Right forelimb (tissue), 1 donor: Measurements from ENCODE around the gene LOXL3.

Experiments
- DNase-seq: peaks from one replicate; pipeline ENCODE4 v3.0.0-alpha.2; 2018

The LOXL3 gene, protein sequence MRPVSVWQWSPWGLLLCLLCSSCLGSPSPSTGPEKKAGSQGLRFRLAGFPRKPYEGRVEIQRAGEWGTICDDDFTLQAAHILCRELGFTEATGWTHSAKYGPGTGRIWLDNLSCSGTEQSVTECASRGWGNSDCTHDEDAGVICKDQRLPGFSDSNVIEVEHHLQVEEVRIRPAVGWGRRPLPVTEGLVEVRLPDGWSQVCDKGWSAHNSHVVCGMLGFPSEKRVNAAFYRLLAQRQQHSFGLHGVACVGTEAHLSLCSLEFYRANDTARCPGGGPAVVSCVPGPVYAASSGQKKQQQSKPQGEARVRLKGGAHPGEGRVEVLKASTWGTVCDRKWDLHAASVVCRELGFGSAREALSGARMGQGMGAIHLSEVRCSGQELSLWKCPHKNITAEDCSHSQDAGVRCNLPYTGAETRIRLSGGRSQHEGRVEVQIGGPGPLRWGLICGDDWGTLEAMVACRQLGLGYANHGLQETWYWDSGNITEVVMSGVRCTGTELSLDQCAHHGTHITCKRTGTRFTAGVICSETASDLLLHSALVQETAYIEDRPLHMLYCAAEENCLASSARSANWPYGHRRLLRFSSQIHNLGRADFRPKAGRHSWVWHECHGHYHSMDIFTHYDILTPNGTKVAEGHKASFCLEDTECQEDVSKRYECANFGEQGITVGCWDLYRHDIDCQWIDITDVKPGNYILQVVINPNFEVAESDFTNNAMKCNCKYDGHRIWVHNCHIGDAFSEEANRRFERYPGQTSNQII

DNA sequence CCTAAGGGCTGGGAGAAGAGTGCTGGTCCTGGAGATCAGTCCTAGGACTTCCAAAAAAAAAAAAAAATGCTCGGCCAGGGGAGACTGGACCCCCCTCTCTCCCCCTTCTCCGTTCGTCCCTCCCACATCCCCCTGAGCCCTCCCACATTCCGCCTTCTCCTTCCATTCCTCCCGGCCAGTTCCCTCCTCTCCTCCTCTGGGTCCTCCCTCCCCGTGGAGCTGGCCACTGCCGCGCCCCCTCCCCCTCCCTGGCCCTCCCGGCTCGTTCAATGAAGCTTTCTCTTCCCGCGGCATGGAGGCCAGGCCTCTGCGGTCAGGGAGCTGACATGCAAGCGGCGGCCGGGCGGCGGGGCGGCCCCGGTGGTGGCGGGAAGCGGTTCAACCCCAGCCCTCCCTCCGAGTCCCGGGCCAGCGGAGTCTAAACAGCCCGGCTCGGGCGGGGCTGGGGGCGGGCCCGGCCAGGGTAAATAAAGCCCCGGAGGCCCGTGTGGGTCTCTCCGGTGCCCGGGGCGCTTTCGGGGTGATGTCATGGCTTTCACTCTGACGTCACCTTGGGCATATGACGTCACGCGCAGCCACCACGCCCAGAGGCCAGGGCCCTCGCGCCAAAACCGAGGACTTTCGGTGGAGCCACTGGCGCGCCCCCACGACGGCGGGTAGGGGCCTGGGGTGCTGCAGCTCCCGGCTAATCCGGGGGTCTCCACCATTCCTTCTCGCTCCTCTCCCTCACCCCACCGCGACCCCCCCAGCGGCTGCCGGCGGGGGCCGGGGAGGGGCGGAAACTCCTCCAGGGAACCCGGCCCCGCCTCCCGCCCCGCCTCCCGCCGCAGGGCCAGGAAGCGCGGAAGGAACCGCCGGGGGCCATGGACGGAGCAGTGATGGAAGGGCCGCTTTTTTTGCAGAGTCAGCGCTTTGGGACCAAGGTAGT is at the start of gene LOXL3, which contains the start of gene DOK1:
LOXL3 (minus strand) TSS at position 51 of the 928 bp plus-strand sequence. CDS start 1,308 bp downstream, outside the sequence.
DOK1 (plus strand) TSS at position 829 of the 928 bp plus-strand sequence; CDS start at position 864, 35 bp downstream.
- peak; percentile 92 for DNase-seq

GRCh38 chr2:74602586-74603281 is 49.0 kb upstream of the LOXL3 start:
- no peak for DNase-seq

DNA sequence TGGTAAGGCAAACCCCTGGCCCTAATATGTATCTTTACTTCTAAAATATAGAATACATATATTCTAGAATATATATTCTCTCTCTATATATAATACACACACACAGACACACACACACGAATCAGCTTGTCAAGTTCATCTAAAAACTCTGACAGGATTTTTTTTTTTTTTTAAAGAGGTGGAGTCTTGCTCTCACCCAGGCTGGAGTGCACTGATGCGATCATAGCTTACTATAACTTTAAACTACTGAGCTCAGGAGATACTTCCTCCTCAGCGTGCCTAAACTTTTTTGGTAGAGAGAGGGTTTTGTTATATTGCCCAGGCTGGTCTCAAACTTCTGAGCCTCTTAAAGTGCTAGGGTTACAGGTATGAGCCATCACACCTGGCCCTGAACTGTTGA is 45.9 kb upstream of the LOXL3 start:
- DNase-seq: no peak

GRCh38 chr2:74597410-74597809 is 43.7 kb upstream of the LOXL3 start:
- DNase-seq: no peak

DNA sequence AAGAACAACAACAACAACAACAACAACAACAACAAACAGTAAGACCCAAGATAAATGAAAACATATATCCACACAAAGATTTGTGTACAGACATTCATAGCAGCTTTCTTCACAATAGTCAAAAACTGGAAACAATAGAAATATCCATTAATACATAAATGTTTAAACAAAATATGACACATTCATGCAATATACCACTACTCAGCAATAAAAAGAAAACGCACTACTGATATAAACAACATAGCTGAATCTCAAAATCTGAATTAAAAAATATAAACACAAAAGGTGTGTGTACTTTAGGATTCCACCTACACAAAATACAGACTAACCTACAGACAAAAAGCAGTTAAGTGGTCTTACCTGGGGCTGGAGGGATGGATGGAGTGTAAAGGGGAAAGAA is 42.8 kb upstream of the LOXL3 start:
- no peak for DNase-seq

- DNase-seq: no peak
Measured at GRCh38 chr2:74593826-74594772, 40.4 kb upstream of the LOXL3 start.

- DNase-seq: no peak
Measured at GRCh38 chr2:74588664-74589063, 34.9 kb upstream of the LOXL3 start.

- peak; percentile 77 for DNase-seq
Measured at GRCh38 chr2:74587664-74588277, 34.0 kb upstream of the LOXL3 start.

- no peak for DNase-seq
Measured at GRCh38 chr2:74585406-74586185, 31.9 kb upstream of the LOXL3 start.

GRCh38 chr2:74584088-74584645 is 30.4 kb upstream of the LOXL3 start:
- no peak for DNase-seq

DNA sequence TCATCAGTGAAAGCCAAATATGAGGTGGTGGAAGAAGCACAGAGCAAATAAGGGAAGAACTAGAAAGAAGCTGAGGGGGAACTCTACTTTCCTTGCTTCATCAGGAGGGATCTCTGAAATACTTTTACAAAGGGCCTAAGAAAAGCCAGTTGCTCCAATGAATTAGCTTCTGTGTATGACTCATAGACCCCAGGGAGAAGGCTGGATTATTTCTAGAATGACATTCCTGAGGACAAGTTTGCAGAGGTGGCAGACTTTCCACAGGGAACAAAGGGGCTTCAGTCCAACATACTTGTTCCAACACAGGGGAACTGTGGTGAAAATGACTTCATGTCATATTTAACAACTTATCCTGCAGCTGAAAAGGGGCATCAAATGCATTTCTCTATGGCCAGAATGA is 29.8 kb upstream of the LOXL3 start:
- DNase-seq: no peak

- DNase-seq: no peak
Measured at GRCh38 chr2:74582184-74582583, 28.4 kb upstream of the LOXL3 start.

DNA sequence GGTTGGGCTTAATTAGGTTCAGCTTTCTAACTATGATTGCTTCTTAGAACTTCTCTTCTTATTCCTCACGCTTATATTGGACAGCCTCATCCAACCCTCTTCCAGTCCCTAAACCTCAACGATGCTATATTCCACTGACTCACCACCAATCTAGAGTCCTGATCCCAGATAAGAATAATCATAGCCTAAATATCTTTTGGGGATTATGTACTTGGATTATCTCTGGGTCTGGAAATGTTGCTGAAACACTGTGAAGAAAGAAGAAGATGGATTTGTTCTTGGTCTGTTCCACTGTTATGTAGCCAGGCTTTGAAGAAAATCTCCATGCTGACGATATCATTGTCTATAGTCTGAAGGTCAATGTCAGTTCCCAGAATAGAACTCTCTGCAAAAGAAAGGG is 27.7 kb upstream of the LOXL3 start:
- no peak for DNase-seq

GRCh38 chr2:74578408-74578807 is 24.7 kb upstream of the LOXL3 start:
- no peak for DNase-seq

- DNase-seq: no peak
Measured at GRCh38 chr2:74577448-74577847, 23.7 kb upstream of the LOXL3 start.

GRCh38 chr2:74576863-74577229 is 23.1 kb upstream of the LOXL3 start:
- DNase-seq: no peak

GRCh38 chr2:74576211-74576862 is 22.6 kb upstream of the LOXL3 start:
- no peak for DNase-seq

GRCh38 chr2:74575320-74575719 is 21.6 kb upstream of the LOXL3 start:
- no peak for DNase-seq
